Pancreas (tissue), 10 donors: ENCODE results near the gene VN1R5. TPM values are rescaled to one million over a fixed set of nuclear protein-coding genes. Genes with fewer than 3 reads are reported as not detected.

Source experiments
- ATAC-seq, 4 donors: fragments of 200-7000 bp; cut with Tn5 transposase; one replicate each; pipeline versions ENCODE4 v1.8.0 to v1.9.1; 2020; ENCODE audit warnings: mild to moderate bottlenecking in 4 of 4, moderate library complexity in 4 of 4
- DNase-seq, 6 donors: peaks; one replicate each; pipeline ENCODE4 v3.0.0-alpha.2; 2020
- FAIRE-seq: peaks from 2 replicates; lab custom pipeline; 2012; peaks lifted over from hg19 to GRCh38; lab: Jason Lieb, UNC
- H3K27ac ChIP-seq, 4 donors: fragments of 200-600 bp; sonication (generic); 1 replicate in 3 of 4; 2 replicates in 1 of 4; pipeline versions ENCODE4 v1.5.0 to v1.8.0; 2020
- H3K27me3 ChIP-seq, 4 donors: fragments of 200-600 bp; one replicate each; pipeline ENCODE4 v1.8.0; 2021
- H3K36me3 ChIP-seq, 3 donors: fragments of 200-600 bp; sonication (generic) in 1 of 3; one replicate each; pipeline versions ENCODE4 v1.5.0 to v1.8.0; 2020 to 2021
- H3K4me1 ChIP-seq, 3 donors: fragments of 200-600 bp; one replicate each; pipeline ENCODE4 v1.8.0; 2021
- H3K4me3 ChIP-seq, 4 donors: fragments of 200-600 bp; sonication (generic) in 2 of 4; one replicate each; pipeline versions ENCODE4 v1.5.0 to v1.8.0; 2020 to 2021
- H3K9me3 ChIP-seq, 4 donors: fragments of 200-600 bp; one replicate each; pipeline ENCODE4 v1.8.0; 2021
- CTCF ChIP-seq, 4 donors: fragments of 200-600 bp; sonication (generic) in 3 of 4; IDR thresholded peaks; one replicate each; pipeline versions ENCODE4 v1.5.0 to v1.8.0; 2021; ENCODE audit warnings: antibody characterized with exemption in 4 of 4
- whole genome bisulfite sequencing, 2 donors: extraction: QIAGEN DNeasy Blood & Tissue Kit; methylation state at CpG; one replicate each; pipeline ENCODE4 v1.1.7; 2013; 5-methylcytosine and 5-hydroxymethylcytosine counted together
- intact Hi-C, 3 donors: fragments of 100-400 bp; cut with DNase I; formaldehyde crosslinking; loops; one replicate each; pipeline versions ENCODE4 v1.11.1 to v1.14.2; 2022
- polyA plus RNA-seq, 2 donors: library from polyadenylated mRNA; stranded (reverse); fragments of 200-250 nt; gene quantifications; one replicate each; pipeline ENCODE4 v1.2.3, GENCODE V29; 2013
- total RNA-seq, 6 donors: library from RNA; stranded (reverse); fragmentation: NEBNext Ultra II Directional in 4 of 6; extraction: Animal tissue kit (Norgen Biotek cat#: 25700) in 4 of 6; gene quantifications; one replicate each; pipeline versions ENCODE4 v1.2.1 to v1.2.4, GENCODE V29; 2021 to 2023
- donor health status: healthy with polysubstance abuse.
- donor health status: DM: no; HTN: no; CAD: no; lungs with moderate emphysema.
- donor health status: DM: no; HTN: no; CAD: no.
- donor health status: control.
- donor health status: control.
- donor health status: Bipolar disorder and iron deficiency.
- donor health status: DM: yes; HTN: yes; CAD: no.
- donor health status: DM: no; HTN: no; CAD: no.
- donor health status: DM: no; HTN: no; CAD: no.
- donor health status: DM: yes; HTN: yes; CAD: no.

Gene VN1R5
- total and polyA plus RNA-seq, 8 donors: not detected

- intact Hi-C loops: no loop called here
- Histone ChIP-seq H3K4me1 (no peaks in the 10 kb centered on the region), H3K4me3 (no peak overlapping the region), H3K9me3 (no peaks in the 10 kb centered on the region), H3K27ac (no peak overlapping the region), H3K27me3 (no peaks in the 10 kb centered on the region), H3K36me3 (peaks cover 0 to 3% (median 0%) of the 10 kb centered on the region in 3 donors)
- ATAC-seq: no peak
- no peak for FAIRE-seq
- 66 to 77% methylated on average over 5 of the region's 5 CpGs for WGBS, 2 donors
- DNase-seq: no peak
- TF ChIP-seq CTCF (IDR thresholded peaks at IDR 0.05): no peak
Observed at GRCh38 chr1:247295746-247296145, 39.9 kb downstream of the VN1R5 start.

- Histone ChIP-seq H3K27ac (no peak overlapping the region), H3K36me3 (peaks cover 0 to 7% (median 0%) of the 10 kb centered on the region in 3 donors), H3K9me3 (no peaks in the 10 kb centered on the region), H3K27me3 (no peaks in the 10 kb centered on the region), H3K4me3 (no peak overlapping the region), H3K4me1 (no peaks in the 10 kb centered on the region)
- no peak for FAIRE-seq
- intact Hi-C loops: no loop called here
- TF ChIP-seq CTCF (IDR thresholded peaks at IDR 0.05): no peak
- DNase-seq: no peak
- ATAC-seq: no peak
- WGBS, 2 donors: 88 to 94% methylated on average over 8 of the region's 8 CpGs
Observed at GRCh38 chr1:247296599-247297180, 40.8 kb downstream of the VN1R5 start.

GRCh38 chr1:247297263-247298123 lies 41.6 kb downstream of the VN1R5 start:
- no peak overlapping the region for H3K27ac ChIP-seq
- no peaks in the 10 kb centered on the region for H3K9me3 ChIP-seq
- FAIRE-seq (no peak), ATAC-seq (no peak), DNase-seq (no peak)
- no peaks in the 10 kb centered on the region for H3K4me1 ChIP-seq
- 82 to 86% methylated on average over 9 of the region's 9 CpGs for WGBS, 2 donors
- no peaks in the 10 kb centered on the region for H3K27me3 ChIP-seq
- no peak for TF ChIP-seq CTCF (IDR thresholded peaks at IDR 0.05)
- H3K4me3 ChIP-seq: no peak overlapping the region
- intact Hi-C loops: no loop called here
- peaks cover 0 to 7% (median 0%) of the 10 kb centered on the region in 3 donors for H3K36me3 ChIP-seq

- no peak for FAIRE-seq
- intact Hi-C loops: no loop called here
- no peak for TF ChIP-seq CTCF (IDR thresholded peaks at IDR 0.05)
- H3K4me3 ChIP-seq: no peak overlapping the region
- ATAC-seq: no peak
- no peaks in the 10 kb centered on the region for H3K27me3 ChIP-seq
- no peak overlapping the region for H3K27ac ChIP-seq
- WGBS, 2 donors: 78 to 82% methylated on average over 6 of the region's 6 CpGs
- H3K36me3 ChIP-seq: peaks cover 0 to 9% (median 0%) of the 10 kb centered on the region in 3 donors
- DNase-seq: no peak
- H3K4me1 ChIP-seq: no peaks in the 10 kb centered on the region
- no peaks in the 10 kb centered on the region for H3K9me3 ChIP-seq
Observed at GRCh38 chr1:247298124-247298481, 42.2 kb downstream of the VN1R5 start.

GRCh38 chr1:247298701-247299100 lies 42.8 kb downstream of the VN1R5 start:
- TF ChIP-seq CTCF (IDR thresholded peaks at IDR 0.05): no peak
- 76 to 83% methylated on average over 4 of the region's 4 CpGs for WGBS, 2 donors
- Histone ChIP-seq H3K9me3 (no peaks in the 10 kb centered on the region), H3K36me3 (peaks cover 0 to 14% (median 0%) of the 10 kb centered on the region in 3 donors), H3K27ac (no peak overlapping the region), H3K4me3 (no peak overlapping the region), H3K27me3 (no peaks in the 10 kb centered on the region), H3K4me1 (no peaks in the 10 kb centered on the region)
- intact Hi-C loops: no loop called here
- ATAC-seq: no peak
- DNase-seq: no peak
- FAIRE-seq: no peak
